WI38 (cell line): Measurements from ENCODE around the gene PTGR1.

Source experiments
- H3K4me3 ChIP-seq: 2 replicates; pipeline ENCODE4 v1.5.1; 2011; ENCODE audit warnings: low read depth, mild to moderate bottlenecking, control low read depth, low read length
- CTCF ChIP-seq: IDR thresholded peaks from 2 replicates; pipeline ENCODE4 v1.5.1; 2012; ENCODE audit warnings: low read depth, mild to moderate bottlenecking, control low read depth, low read length

Gene PTGR1

GRCh38 chr9:111610845-111611244 lies 11.4 kb upstream of the PTGR1 start:
- no peak for TF ChIP-seq CTCF
- H3K4me3 ChIP-seq: no peak overlapping the region

GRCh38 chr9:111610149-111610548 lies 10.7 kb upstream of the PTGR1 start:
- H3K4me3 ChIP-seq: no peak overlapping the region
- no peak for TF ChIP-seq CTCF

GRCh38 chr9:111605041-111605559 lies 5.7 kb upstream of the PTGR1 start:
- TF ChIP-seq CTCF: no peak
- no peak overlapping the region for H3K4me3 ChIP-seq

- TF ChIP-seq CTCF: no peak
- no peak overlapping the region for H3K4me3 ChIP-seq
Observed at GRCh38 chr9:111604054-111604615, 4.7 kb upstream of the PTGR1 start.

- no peak for TF ChIP-seq CTCF
- H3K4me3 ChIP-seq: no peak overlapping the region
Observed at GRCh38 chr9:111603041-111603440, 3.6 kb upstream of the PTGR1 start.

GRCh38 chr9:111601237-111602018 lies 2.0 kb upstream of the PTGR1 start:
- no peak overlapping the region for H3K4me3 ChIP-seq
- no peak for TF ChIP-seq CTCF

GRCh38 chr9:111599955-111600343 lies 502 bp upstream of the PTGR1 start:
- H3K4me3 ChIP-seq: peak overlapping the region; percentile 80
- no peak for TF ChIP-seq CTCF
